HK-2 (cell line): ENCODE data around the gene GALM.
"Not testable (repeated sequence)": the region's sequence is repeated elsewhere in the genome, so short reads cannot be mapped to it uniquely, and the experiment has no call there.

Experiments used
- DNase-seq: peaks from one replicate; pipeline ENCODE4 v3.0.0-alpha.2; 2018; ENCODE audit not compliant: unreplicated experiment

Gene GALM

DNA sequence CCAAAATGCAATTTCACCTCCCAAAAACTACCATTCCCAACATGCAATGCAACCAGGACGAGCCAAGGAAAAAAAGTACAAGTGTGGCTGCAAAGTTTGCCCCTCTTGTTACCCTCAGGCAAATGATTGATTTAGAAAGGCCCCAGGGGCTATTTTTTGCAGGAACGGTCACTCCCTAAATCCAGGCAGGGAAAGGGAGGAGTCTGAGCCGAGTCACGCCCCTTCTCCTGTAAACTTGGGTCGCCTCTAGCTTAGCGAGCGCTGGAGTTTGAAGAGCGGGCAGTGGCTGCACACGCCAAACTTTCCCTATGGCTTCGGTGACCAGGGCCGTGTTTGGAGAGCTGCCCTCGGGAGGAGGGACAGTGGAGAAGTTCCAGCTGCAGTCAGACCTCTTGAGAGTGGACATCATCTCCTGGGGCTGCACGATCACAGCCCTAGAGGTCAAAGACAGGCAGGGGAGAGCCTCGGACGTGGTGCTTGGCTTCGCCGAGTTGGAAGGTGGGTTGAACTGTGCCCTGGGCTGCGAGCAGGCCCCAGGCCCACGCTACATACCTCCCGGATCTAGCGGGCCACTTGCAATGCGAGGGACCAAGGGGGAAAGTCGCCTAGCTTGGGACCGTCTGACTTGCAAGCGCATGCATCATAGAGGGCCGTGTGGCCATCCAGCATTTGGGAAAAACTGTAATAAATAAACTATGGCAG is at the start of gene GALM:
GALM (plus strand) TSS at position 261 of the 702 bp plus-strand sequence; CDS start at position 309, 48 bp downstream.
- DNase-seq, result peak; percentile 78

GRCh38 chr2:38617301-38617700 is 48.6 kb upstream of the GALM start:
- no peak for DNase-seq

GRCh38 chr2:38619458-38620164 is 46.3 kb upstream of the GALM start:
- DNase-seq, result no peak

DNA sequence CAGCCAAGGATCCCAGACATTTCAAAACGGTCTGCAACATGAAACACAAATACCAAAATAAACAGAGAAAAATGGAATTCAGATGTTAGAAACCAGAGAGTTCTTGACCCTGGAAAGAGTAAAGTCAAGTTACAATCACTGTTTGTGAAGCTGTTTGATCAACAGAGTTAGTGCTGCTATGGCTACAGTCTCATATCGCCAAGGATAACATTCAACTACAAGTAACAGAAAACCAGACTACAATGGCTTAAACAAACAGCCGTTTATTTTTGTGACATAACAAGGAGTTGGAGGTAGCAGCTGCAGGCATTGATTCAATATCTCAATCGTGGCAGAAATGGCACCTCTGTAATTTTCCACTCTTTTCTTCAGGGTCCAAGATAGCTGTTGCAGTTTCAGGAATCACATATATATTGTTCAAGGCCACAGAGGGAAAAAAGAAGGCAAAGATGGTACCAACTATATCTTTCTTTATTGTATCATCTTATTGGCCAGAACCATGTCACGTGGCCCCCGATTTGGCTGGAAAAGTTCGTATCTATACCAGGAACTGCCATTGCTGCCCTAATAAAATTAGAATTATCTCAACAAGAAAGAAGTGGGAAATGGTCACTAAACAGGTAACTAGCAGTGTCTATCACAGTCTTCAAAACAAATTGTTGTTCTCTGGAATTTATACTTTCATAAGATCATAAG is 45.5 kb upstream of the GALM start:
- DNase-seq, result no peak

DNA sequence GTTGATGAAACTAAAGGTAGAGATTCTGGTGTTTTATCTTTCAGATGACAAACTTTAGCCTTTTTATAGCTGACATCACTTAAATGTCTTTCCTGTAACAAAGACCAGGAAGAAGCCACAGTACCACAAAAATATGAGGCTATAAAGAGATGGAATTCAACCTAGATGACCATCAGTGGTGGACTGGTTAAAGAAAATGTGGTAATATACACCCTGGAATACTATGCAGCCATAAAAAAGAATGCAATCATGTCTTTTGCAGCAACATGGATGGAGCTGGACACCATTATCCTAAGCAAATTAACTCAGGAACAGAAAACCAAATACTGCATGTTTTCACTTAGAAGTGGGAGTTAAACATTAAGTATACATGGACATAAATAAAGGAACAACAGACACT is 44.9 kb upstream of the GALM start:
- DNase-seq, result no peak

- no peak for DNase-seq
Measured at GRCh38 chr2:38622210-38622609, 43.7 kb upstream of the GALM start.

DNA sequence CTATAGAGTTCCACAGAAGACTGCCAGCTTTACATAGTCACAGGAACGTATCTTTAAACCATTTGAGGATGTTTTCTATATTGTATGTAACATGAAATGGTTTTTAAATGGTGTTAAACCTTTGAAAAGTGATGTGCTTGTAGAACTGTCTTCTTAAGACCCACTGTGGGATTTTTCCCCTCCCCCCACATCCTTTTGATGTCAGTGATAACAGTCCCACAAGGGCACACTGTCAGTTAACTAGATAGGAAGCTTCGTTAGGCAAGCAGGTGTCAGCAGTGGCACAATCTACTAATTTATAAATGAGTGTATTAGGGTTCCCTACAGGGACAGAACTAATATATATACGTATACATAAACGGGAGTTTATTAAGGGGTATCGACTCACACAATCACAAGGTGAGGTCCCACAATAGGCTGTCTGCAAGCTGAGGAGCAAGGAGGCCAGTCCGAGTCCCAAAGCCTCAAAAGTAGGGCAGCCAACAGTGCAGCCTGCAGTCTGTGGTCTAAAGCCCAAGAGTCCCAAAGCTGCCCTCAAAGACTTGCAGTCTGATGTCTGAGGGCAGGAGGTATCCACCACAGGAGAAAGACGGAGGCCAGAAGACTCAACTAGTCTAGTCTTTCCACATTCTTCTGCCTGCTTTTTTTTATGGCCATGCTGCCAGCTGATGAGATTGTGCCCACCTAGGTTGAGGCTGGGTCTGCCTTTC is 39.4 kb upstream of the GALM start:
- DNase-seq, result no peak

DNA sequence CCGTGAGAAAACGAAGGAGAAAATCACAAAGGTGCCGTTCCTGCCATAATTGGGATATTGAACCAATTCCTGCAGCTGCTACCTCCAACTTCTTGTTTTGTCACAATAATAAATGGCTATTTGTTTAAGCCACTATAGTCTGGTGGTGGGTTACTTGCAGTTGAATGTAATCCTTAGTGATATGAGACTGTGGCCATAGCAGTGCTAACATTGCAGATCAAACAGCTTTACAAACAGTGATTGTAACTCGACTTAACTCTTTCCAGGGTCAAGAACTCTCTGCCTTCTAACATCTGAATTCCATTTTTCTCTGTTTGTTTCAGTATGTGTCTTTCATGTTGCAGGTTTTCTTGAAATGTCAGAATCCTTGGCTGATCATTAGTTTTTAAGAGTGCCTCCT is 38.5 kb upstream of the GALM start:
- DNase-seq, result no peak

- DNase-seq, result no peak
Measured at GRCh38 chr2:38629684-38630083, 36.2 kb upstream of the GALM start.

GRCh38 chr2:38631976-38632375 is 33.9 kb upstream of the GALM start:
- DNase-seq, result no peak

- no peak for DNase-seq
Measured at GRCh38 chr2:38632980-38633379, 32.9 kb upstream of the GALM start.

- no peak for DNase-seq
Measured at GRCh38 chr2:38633895-38634294, 32.0 kb upstream of the GALM start.

DNA sequence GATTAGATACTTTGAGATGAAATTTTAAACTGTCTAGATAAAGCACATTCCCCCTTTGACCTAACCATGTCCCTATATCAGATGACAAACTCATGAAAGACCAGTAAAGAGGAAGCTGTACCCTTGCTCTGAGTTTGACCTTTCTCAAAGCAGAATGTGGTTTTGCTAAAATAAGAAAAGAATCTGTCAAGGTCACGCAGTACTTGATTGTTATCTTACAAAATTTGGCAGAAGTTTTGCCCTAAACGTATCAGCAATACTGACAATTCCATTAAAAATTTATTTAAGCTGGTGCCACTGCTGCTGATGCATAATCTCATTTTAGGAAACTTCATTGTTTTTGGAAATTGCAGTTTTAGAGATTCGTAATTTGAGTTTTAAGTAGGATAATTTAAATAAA is 31.2 kb upstream of the GALM start:
- DNase-seq, result no peak

- no peak for DNase-seq
Measured at GRCh38 chr2:38635139-38635538, 30.8 kb upstream of the GALM start.

- DNase-seq, result no peak
Measured at GRCh38 chr2:38636069-38636468, 29.8 kb upstream of the GALM start.

- DNase-seq, result not testable (repeated sequence)
Measured at GRCh38 chr2:38642373-38643017, 23.4 kb upstream of the GALM start.

DNA sequence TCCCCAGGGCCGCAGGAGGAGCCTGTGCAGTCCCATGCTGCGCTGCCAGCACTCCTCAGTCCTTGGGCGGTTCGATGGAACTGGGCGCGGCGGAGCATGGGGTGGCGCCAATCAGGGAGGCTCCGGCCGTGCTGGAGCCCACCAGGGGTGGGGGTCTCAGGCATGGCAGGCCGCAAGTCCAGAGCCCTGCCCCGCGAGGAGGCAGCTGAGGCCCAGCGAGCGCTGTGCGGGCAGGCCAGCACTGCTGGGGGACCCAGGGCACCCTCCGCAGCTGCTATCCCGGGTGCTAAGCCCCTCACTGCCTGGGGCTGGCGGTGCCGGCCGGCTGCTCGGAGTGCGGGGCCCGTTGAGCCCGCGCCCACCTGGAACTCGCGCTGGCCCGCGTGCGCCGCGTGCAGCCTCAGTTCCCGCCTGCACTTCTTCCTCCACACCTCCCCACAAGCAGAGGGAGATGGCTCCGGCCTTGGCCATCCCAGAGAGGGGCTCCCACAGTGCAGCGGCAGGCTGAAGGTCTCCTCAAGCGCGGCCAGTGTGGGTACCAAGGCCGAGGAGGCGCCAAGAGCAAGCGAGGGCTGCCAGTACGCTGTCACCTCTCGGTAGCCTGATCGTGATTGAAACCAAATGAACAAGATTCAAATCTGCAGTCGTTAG is 22.8 kb upstream of the GALM start:
- DNase-seq, result no peak

DNA sequence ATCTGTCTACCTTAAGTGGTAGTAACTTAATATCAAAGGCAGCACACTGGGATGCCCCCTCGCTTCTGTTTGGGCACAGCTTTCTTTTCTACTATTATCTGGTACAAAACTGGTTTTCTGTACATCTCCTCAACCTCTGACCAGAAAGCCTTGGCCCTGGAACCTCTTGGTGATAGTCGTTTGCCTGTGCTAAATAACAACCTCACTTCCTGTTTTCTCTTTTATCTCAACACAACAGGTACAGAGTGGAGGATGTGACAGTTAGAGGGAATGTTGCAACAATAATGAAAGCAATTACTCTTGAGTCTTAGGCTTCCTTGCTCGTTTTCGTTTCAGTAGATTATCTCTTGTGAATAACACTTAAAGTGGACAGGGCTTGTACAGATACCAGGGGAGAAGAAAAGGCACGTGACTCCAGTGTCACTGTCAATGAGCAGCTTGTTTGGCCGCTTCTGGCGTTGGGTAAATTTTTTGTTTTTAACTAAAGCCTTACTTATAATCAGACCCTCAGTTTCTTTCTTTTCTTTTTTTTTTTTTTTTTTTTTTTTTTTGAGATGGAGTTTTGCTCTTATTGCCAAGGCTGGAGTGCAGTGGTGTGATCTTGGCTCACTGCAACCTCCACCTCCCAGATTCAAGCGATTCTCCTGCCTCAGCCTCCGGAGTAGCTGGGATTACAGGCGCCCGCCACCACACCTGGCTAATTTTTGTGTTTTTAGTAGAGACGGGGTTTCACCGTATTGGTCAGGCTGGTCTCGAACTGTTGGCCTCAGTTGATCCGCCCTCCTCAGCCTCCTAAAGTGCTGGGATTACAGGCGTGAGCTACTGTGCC is 22.0 kb upstream of the GALM start:
- DNase-seq, result not testable (repeated sequence)

- DNase-seq, result no peak
Measured at GRCh38 chr2:38648107-38648761, 17.7 kb upstream of the GALM start.
